SJCRH30 (cell line): ENCODE measurements around the gene SPACA5. TPM values are rescaled to one million over a fixed set of nuclear protein-coding genes. Genes with fewer than 3 reads are reported as not detected.
A peak's percentile ranks its signal among the peaks of the same experiment; 100 is the strongest.
"Not testable (repeated sequence)": the region's sequence is repeated elsewhere in the genome, so short reads cannot be mapped to it uniquely, and the experiment has no call there.

Experiments
- DNase-seq, 2 experiments: peaks; one replicate each; pipeline ENCODE4 v3.0.0-alpha.2; 2015 to 2020
- H3K27ac ChIP-seq: fragments of 250-450 bp; sonication (Bioruptor Pico); 2 replicates; pipeline ENCODE4 v1.5.1; 2020; ENCODE audit warnings: mild to moderate bottlenecking, moderate library complexity
- H3K27me3 ChIP-seq: fragments of 250-450 bp; sonication (Bioruptor Pico); 2 replicates; pipeline ENCODE4 v1.5.1; 2020; ENCODE audit warnings: mild to moderate bottlenecking, moderate library complexity
- H3K36me3 ChIP-seq: fragments of 250-450 bp; sonication (Bioruptor Pico); 2 replicates; pipeline ENCODE4 v1.5.1; 2020; ENCODE audit warnings: mild to moderate bottlenecking, moderate library complexity
- H3K4me1 ChIP-seq: fragments of 250-450 bp; sonication (Bioruptor Pico); 2 replicates; pipeline ENCODE4 v1.5.1; 2020; ENCODE audit warnings: mild to moderate bottlenecking, moderate library complexity
- H3K4me3 ChIP-seq: fragments of 250-450 bp; sonication (Bioruptor Pico); 2 replicates; pipeline ENCODE4 v1.5.1; 2020; ENCODE audit warnings: mild to moderate bottlenecking, moderate library complexity
- H3K9me3 ChIP-seq: fragments of 250-450 bp; sonication (Bioruptor Pico); replicated peaks from 2 replicates; pipeline ENCODE4 v1.5.1; 2020; ENCODE audit warnings: mild to moderate bottlenecking, moderate library complexity
- total RNA-seq: library from RNA; depleted of rRNA; stranded (reverse); fragments of >200 nt; shearing (Covaris generic); gene quantifications from 2 replicates; pipeline ENCODE4 v1.2.3, GENCODE V29; 2014; rRNA removed

SPACA5 gene
- total RNA-seq = not detected in 2 replicates

- H3K9me3 ChIP-seq, H3K4me1 ChIP-seq, DNase-seq, H3K27me3 ChIP-seq, H3K36me3 ChIP-seq, H3K4me3 ChIP-seq, H3K27ac ChIP-seq: not testable (repeated sequence)
These were observed at the start of gene SPACA5 for GRCh38 chrX:48006688-48007087. TSS of gene SPACA5 (plus strand) at chrX:48006988. CDS start at chrX:48007803, 815 bp downstream.

GRCh38 chrX:47958206-47958605, 48.6 kb upstream of the SPACA5 start:
- DNase-seq = peak; percentile 53 to 62
- not testable (repeated sequence) for H3K36me3 ChIP-seq, H3K4me1 ChIP-seq, H3K27me3 ChIP-seq, H3K27ac ChIP-seq, H3K4me3 ChIP-seq, H3K9me3 ChIP-seq

GRCh38 chrX:47958761-47959342, 47.9 kb upstream of the SPACA5 start:
- Histone ChIP-seq H3K27me3 (no peaks in the 10 kb centered on the region), H3K36me3 (no peaks in the 10 kb centered on the region), H3K4me3 (no peak overlapping the region), H3K27ac (no peak overlapping the region), H3K4me1 (no peaks in the 10 kb centered on the region; the same call in 1 of the 2 replicates), H3K9me3 (no peaks in the 10 kb centered on the region)
- DNase-seq = peak; percentile 29 to 38

- Histone ChIP-seq H3K27ac (no peak overlapping the region), H3K4me3 (no peak overlapping the region), H3K36me3 (no peaks in the 10 kb centered on the region), H3K4me1 (no peaks in the 10 kb centered on the region; the same call in 1 of the 2 replicates), H3K27me3 (no peaks in the 10 kb centered on the region), H3K9me3 (no peaks in the 10 kb centered on the region)
- no peak for DNase-seq
These were observed 46.4 kb upstream of the SPACA5 start for GRCh38 chrX:47960406-47960805.

GRCh38 chrX:47961830-47962229, 45.0 kb upstream of the SPACA5 start:
- not testable (repeated sequence) for H3K4me3 ChIP-seq, DNase-seq, H3K9me3 ChIP-seq, H3K4me1 ChIP-seq, H3K27me3 ChIP-seq, H3K36me3 ChIP-seq, H3K27ac ChIP-seq

- H3K9me3 ChIP-seq, H3K4me3 ChIP-seq, H3K27me3 ChIP-seq, DNase-seq, H3K36me3 ChIP-seq, H3K4me1 ChIP-seq, H3K27ac ChIP-seq: not testable (repeated sequence)
These were observed 41.3 kb upstream of the SPACA5 start for GRCh38 chrX:47965526-47965925.

- Histone ChIP-seq H3K27ac (no peak overlapping the region), H3K36me3 (peaks cover 5% of the 10 kb centered on the region), H3K4me1 (no peaks in the 10 kb centered on the region), H3K9me3 (no peaks in the 10 kb centered on the region), H3K4me3 (no peak overlapping the region), H3K27me3 (no peaks in the 10 kb centered on the region)
- DNase-seq = no peak
These were observed 33.6 kb upstream of the SPACA5 start for GRCh38 chrX:47973235-47973634.

GRCh38 chrX:47976254-47977151, 30.3 kb upstream of the SPACA5 start:
- no peaks in the 10 kb centered on the region for H3K27me3 ChIP-seq
- no peak overlapping the region for H3K4me3 ChIP-seq
- H3K4me1 ChIP-seq = no peaks in the 10 kb centered on the region
- H3K9me3 ChIP-seq = no peaks in the 10 kb centered on the region
- peaks cover 9% of the 10 kb centered on the region for H3K36me3 ChIP-seq
- DNase-seq = no peak
- no peak overlapping the region for H3K27ac ChIP-seq

- H3K27me3 ChIP-seq = no peaks in the 10 kb centered on the region
- no peak overlapping the region for H3K4me3 ChIP-seq
- no peaks in the 10 kb centered on the region for H3K4me1 ChIP-seq
- DNase-seq = no peak
- no peak overlapping the region for H3K27ac ChIP-seq
- no peaks in the 10 kb centered on the region for H3K9me3 ChIP-seq
- H3K36me3 ChIP-seq = no peaks in the 10 kb centered on the region; the same call in 1 of the 2 replicates
These were observed 15.3 kb upstream of the SPACA5 start for GRCh38 chrX:47991263-47992094.

- no peak for DNase-seq
- Histone ChIP-seq H3K36me3 (no peaks in the 10 kb centered on the region; the same call in 1 of the 2 replicates), H3K9me3 (no peaks in the 10 kb centered on the region), H3K4me3 (no peak overlapping the region), H3K4me1 (no peaks in the 10 kb centered on the region), H3K27ac (no peak overlapping the region), H3K27me3 (no peaks in the 10 kb centered on the region)
These were observed 14.8 kb upstream of the SPACA5 start for GRCh38 chrX:47992095-47992380.

- no peaks in the 10 kb centered on the region for H3K27me3 ChIP-seq
- no peak for DNase-seq
- no peaks in the 10 kb centered on the region for H3K9me3 ChIP-seq
- H3K36me3 ChIP-seq = no peaks in the 10 kb centered on the region; the same call in 1 of the 2 replicates
- H3K4me1 ChIP-seq = no peaks in the 10 kb centered on the region
- H3K4me3 ChIP-seq = no peak overlapping the region
- no peak overlapping the region for H3K27ac ChIP-seq
These were observed 14.1 kb upstream of the SPACA5 start for GRCh38 chrX:47992669-47993068.

GRCh38 chrX:48001260-48001659, 5.5 kb upstream of the SPACA5 start:
- Histone ChIP-seq H3K4me1 (no peaks in the 10 kb centered on the region), H3K27me3 (no peaks in the 10 kb centered on the region), H3K4me3 (no peak overlapping the region), H3K36me3 (peaks cover 3% of the 10 kb centered on the region; the same call in 1 of the 2 replicates), H3K27ac (no peak overlapping the region), H3K9me3 (no peaks in the 10 kb centered on the region)
- DNase-seq = no peak

GRCh38 chrX:48002319-48002718, 4.5 kb upstream of the SPACA5 start:
- H3K9me3 ChIP-seq = no peaks in the 10 kb centered on the region
- H3K4me1 ChIP-seq = no peaks in the 10 kb centered on the region
- no peaks in the 10 kb centered on the region for H3K27me3 ChIP-seq
- no peak overlapping the region for H3K27ac ChIP-seq
- DNase-seq = no peak
- H3K4me3 ChIP-seq = no peak overlapping the region
- 0 out of 2 replicates have a peak, but pooled peaks cover 3% of the 10 kb centered on the region for H3K36me3 ChIP-seq

- no peaks in the 10 kb centered on the region for H3K27me3 ChIP-seq
- peak overlapping the region; percentile 67 for H3K4me3 ChIP-seq
- 0 out of 2 replicates have a peak, but pooled peaks cover 3% of the 10 kb centered on the region for H3K36me3 ChIP-seq
- H3K4me1 ChIP-seq = no peaks in the 10 kb centered on the region
- H3K9me3 ChIP-seq = no peaks in the 10 kb centered on the region
- no peak overlapping the region for H3K27ac ChIP-seq
- DNase-seq = no peak
These were observed 3.9 kb upstream of the SPACA5 start for GRCh38 chrX:48002929-48003328.

GRCh38 chrX:48003367-48003757, 3.4 kb upstream of the SPACA5 start:
- peak in 1 of 2 experiments; percentile 3 for DNase-seq
- Histone ChIP-seq H3K36me3 (0 out of 2 replicates have a peak, but pooled peaks cover 3% of the 10 kb centered on the region), H3K4me1 (no peaks in the 10 kb centered on the region), H3K9me3 (no peaks in the 10 kb centered on the region), H3K27me3 (no peaks in the 10 kb centered on the region), H3K4me3 (peak overlapping the region; percentile 67), H3K27ac (peak overlapping the region; percentile 59)
